ENCODE data around the gene TPRG1L.

DNA sequence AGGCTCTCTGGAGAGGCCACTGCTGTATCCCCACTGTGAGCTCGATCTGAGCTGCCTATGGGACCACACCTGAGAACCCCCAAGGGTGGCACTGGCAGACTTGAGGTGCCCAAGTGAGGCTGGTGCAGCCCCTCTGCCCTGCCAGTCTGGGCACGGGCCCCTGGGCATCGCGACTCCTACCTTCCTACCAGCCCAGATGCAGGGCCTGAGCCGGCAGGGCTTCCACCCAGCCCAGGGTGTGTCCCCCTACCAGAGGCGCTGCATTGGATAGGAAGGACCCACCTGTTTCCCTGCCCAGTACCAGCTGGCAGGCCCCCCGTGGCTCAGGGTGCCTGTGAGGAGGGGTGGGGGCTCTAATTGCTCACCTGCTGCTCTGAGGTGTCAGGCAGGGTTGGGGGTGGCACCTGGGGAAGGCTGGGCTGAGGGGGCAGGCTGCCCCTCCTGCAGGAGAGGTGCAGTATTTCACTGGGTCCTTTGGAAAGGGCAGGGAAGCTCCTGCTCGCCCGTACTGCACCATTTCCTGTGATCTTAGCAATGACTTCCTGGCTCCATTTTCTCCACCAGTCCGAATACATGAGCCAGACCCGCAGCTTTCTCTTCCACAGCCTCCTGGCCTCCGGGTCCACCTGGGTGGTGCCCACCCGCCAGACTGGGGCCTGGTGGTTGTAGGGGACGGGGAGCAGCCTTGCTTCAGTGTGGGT, 39.3 kb downstream of the TPRG1L start:
- no peak for TF ChIP-seq CTCF (IDR thresholded peaks at IDR 0.05)
- TF ChIP-seq EZH2phosphoT487 (IDR thresholded peaks at IDR 0.05) = no peak
- no peak for TF ChIP-seq EZH2 (IDR thresholded peaks at IDR 0.05)

Data from neural progenitor cell (in vitro differentiated cells).